Measurements from ENCODE around the gene PDZD7.

The PDZD7 gene

GRCh38 chr10:100982916-100983830 lies 47.8 kb downstream of the PDZD7 start:
- H3K4me3 ChIP-seq (ENCODE audit: low read depth, low read length) = no peak overlapping the region
- DNase-seq (ENCODE audit: low read depth) = no peak
- TF ChIP-seq, protein P1, sequence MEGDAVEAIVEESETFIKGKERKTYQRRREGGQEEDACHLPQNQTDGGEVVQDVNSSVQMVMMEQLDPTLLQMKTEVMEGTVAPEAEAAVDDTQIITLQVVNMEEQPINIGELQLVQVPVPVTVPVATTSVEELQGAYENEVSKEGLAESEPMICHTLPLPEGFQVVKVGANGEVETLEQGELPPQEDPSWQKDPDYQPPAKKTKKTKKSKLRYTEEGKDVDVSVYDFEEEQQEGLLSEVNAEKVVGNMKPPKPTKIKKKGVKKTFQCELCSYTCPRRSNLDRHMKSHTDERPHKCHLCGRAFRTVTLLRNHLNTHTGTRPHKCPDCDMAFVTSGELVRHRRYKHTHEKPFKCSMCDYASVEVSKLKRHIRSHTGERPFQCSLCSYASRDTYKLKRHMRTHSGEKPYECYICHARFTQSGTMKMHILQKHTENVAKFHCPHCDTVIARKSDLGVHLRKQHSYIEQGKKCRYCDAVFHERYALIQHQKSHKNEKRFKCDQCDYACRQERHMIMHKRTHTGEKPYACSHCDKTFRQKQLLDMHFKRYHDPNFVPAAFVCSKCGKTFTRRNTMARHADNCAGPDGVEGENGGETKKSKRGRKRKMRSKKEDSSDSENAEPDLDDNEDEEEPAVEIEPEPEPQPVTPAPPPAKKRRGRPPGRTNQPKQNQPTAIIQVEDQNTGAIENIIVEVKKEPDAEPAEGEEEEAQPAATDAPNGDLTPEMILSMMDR (conservative IDR thresholded peaks at IDR 0.05; ENCODE audit: low read depth, low read length) = no peak

- TF ChIP-seq, protein P1 (conservative IDR thresholded peaks at IDR 0.05; ENCODE audit: low read depth, low read length) = no peak
- no peak overlapping the region for H3K4me3 ChIP-seq (ENCODE audit: low read depth, low read length)
- no peak for DNase-seq (ENCODE audit: low read depth)
Observed at GRCh38 chr10:100981178-100981772, 49.7 kb downstream of the PDZD7 start.

DNA sequence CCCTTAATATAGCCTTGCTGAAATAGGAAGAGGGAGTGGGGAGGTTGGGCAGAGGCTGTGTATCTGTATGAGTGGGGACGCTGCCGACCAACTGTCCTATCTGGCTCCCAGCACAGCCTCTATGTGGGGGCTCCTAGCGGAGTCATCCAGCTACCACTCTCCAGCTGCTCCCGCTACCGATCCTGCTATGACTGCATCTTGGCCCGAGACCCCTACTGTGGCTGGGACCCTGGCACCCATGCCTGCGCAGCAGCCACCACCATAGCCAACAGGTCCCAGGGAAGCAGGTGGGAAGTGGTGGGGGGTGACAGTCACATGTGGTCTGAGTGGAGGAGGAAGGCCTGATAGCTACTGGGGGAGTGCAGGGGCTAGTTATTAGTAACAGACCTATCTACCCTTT lies 50.2 kb downstream of the PDZD7 start:
- H3K4me3 ChIP-seq (ENCODE audit: low read depth, low read length) = no peak overlapping the region
- DNase-seq (ENCODE audit: low read depth) = no peak
- TF ChIP-seq, protein P1 (conservative IDR thresholded peaks at IDR 0.05; ENCODE audit: low read depth, low read length) = no peak

GRCh38 chr10:100980311-100980710 lies 50.6 kb downstream of the PDZD7 start:
- TF ChIP-seq, protein P1 (conservative IDR thresholded peaks at IDR 0.05; ENCODE audit: low read depth, low read length) = no peak
- H3K4me3 ChIP-seq (ENCODE audit: low read depth, low read length) = no peak overlapping the region
- no peak for DNase-seq (ENCODE audit: low read depth)

DNA sequence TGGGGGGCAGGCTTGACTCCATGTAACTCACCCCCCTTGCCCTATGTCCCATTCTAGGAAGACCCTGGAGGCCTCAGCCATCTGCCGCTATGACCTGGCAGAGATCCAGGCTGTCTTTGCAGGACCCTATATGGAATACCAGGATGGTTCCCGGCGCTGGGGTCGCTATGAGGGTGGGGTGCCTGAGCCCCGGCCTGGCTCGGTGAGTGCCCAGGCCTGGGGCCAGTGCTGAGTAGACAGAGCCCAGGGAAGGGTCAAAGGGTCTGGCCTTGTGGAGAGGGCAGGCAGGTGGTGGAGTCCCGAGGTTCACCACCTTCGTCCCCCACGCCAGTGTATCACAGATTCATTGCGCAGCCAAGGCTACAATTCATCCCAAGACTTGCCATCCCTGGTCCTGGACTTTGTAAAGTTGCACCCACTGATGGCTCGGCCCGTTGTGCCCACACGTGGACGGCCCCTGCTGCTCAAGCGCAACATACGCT lies 51.1 kb downstream of the PDZD7 start:
- TF ChIP-seq, protein P1 (conservative IDR thresholded peaks at IDR 0.05; ENCODE audit: low read depth, low read length) = no peak
- no peak overlapping the region for H3K4me3 ChIP-seq (ENCODE audit: low read depth, low read length)
- DNase-seq (ENCODE audit: low read depth) = no peak

DNA sequence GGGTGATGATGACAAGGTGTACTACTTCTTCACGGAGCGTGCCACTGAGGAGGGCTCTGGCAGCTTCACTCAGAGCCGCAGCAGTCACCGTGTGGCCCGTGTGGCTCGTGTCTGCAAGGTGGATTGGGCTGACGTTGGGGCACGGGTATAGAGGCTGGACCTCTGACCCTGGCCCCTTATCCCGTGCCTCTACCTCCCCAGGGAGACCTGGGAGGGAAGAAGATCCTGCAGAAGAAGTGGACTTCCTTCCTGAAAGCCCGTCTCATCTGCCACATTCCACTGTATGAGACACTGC lies 52.1 kb downstream of the PDZD7 start:
- TF ChIP-seq, protein P1 (conservative IDR thresholded peaks at IDR 0.05; ENCODE audit: low read depth, low read length) = no peak
- no peak for DNase-seq (ENCODE audit: low read depth)
- H3K4me3 ChIP-seq (ENCODE audit: low read depth, low read length) = no peak overlapping the region
